ENCODE data around the gene PGK1. TPM values are rescaled to one million over a fixed set of nuclear protein-coding genes. Genes with fewer than 3 reads are reported as not detected.
A peak's percentile ranks its signal among the peaks of the same experiment; 100 is the strongest.
"Not testable (repeated sequence)": the region's sequence is repeated elsewhere in the genome, so short reads cannot be mapped to it uniquely, and the experiment has no call there.

PGK1 gene
- polyA plus RNA-seq (2013, experiment 1 of 4): 244 TPM
- 235 TPM for polyA plus RNA-seq (2013, experiment 2 of 4)
- polyA plus RNA-seq (2013, experiment 3 of 4): 188 TPM
- polyA plus RNA-seq (2013, experiment 4 of 4): 198 TPM

DNA sequence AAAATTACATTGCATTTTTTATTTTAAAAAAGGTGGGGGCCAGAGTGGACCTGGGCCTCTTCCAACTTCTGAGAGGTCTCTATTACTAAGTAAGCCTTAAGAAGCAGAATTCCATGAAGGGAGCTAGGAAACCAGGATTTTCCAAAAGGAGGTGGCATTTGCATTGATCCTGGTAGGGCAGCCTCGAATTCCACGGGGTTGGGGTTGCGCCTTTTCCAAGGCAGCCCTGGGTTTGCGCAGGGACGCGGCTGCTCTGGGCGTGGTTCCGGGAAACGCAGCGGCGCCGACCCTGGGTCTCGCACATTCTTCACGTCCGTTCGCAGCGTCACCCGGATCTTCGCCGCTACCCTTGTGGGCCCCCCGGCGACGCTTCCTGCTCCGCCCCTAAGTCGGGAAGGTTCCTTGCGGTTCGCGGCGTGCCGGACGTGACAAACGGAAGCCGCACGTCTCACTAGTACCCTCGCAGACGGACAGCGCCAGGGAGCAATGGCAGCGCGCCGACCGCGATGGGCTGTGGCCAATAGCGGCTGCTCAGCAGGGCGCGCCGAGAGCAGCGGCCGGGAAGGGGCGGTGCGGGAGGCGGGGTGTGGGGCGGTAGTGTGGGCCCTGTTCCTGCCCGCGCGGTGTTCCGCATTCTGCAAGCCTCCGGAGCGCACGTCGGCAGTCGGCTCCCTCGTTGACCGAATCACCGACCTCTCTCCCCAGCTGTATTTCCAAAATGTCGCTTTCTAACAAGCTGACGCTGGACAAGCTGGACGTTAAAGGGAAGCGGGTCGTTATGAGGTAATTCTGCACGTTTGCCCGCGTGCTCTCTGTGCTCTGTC lies at the start of gene PGK1:
Gene PGK1, plus strand, starts transcription at position 626 of the 824 bp plus-strand sequence. Its CDS starts 93 bp downstream, at position 719.
- Histone ChIP-seq H3K4me3 (ENCODE audit: insufficient read depth, low read depth, low read length) (peak within 1 kb of the TSS; percentile 67), H3K4me1 (ENCODE audit: control insufficient read depth, insufficient read depth, low read length) (no peaks in the 10 kb centered on the region), H3K9me3 (ENCODE audit: control insufficient read depth, low read length) (no peaks in the 10 kb centered on the region), H3K36me3 (ENCODE audit: control insufficient read depth, insufficient read depth, low read length) (no peaks in the 10 kb centered on the region), H3K27me3 (ENCODE audit: control insufficient read depth, insufficient read depth, low read length, poor library complexity, severe bottlenecking) (no peaks in the 10 kb centered on the region), H3K27ac (ENCODE audit: insufficient read depth, low read depth, low read length, poor library complexity, severe bottlenecking) (peak within 1 kb of the TSS; percentile 74)
- WGBS, 2 experiments: 0% methylated on average over 72 of the region's 72 CpGs

DNA sequence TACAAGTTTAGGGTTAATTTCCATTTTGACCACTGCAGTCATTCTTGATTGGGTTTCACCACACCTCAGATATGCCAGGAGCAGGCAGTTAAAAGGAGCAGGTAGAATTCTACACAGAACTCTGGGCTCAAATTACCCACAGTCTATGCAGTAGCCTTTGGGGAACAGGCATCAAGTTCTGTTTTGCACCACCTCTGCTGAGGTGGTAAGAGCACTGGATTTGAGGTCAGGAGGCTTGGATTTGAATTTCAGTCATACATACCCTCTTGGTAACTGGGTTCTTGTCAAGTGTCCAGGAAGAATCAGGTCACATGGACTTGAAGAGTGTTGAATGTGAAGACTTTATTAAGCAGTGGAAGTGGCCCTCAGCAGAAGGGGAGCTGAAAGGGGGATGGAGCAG lies 40.4 kb upstream of the PGK1 start:
- H3K4me1 ChIP-seq (ENCODE audit: control insufficient read depth, insufficient read depth, low read length): no peaks in the 10 kb centered on the region
- H3K36me3 ChIP-seq (ENCODE audit: control insufficient read depth, insufficient read depth, low read length): no peaks in the 10 kb centered on the region
- no peaks in the 10 kb centered on the region for H3K9me3 ChIP-seq (ENCODE audit: control insufficient read depth, low read length)
- H3K4me3 ChIP-seq (ENCODE audit: insufficient read depth, low read depth, low read length): no peak overlapping the region
- H3K27ac ChIP-seq (ENCODE audit: insufficient read depth, low read depth, low read length, poor library complexity, severe bottlenecking): no peak overlapping the region
- no peaks in the 10 kb centered on the region for H3K27me3 ChIP-seq (ENCODE audit: control insufficient read depth, insufficient read depth, low read length, poor library complexity, severe bottlenecking)

- Histone ChIP-seq H3K9me3 (ENCODE audit: control insufficient read depth, low read length) (no peaks in the 10 kb centered on the region), H3K27me3 (ENCODE audit: control insufficient read depth, insufficient read depth, low read length, poor library complexity, severe bottlenecking) (no peaks in the 10 kb centered on the region), H3K27ac (ENCODE audit: insufficient read depth, low read depth, low read length, poor library complexity, severe bottlenecking) (no peak overlapping the region), H3K4me3 (ENCODE audit: insufficient read depth, low read depth, low read length) (no peak overlapping the region), H3K36me3 (ENCODE audit: control insufficient read depth, insufficient read depth, low read length) (no peaks in the 10 kb centered on the region), H3K4me1 (ENCODE audit: control insufficient read depth, insufficient read depth, low read length) (no peaks in the 10 kb centered on the region)
- WGBS, 2 experiments: 93% methylated on average over 4 of the region's 4 CpGs
These were observed 39.9 kb upstream of the PGK1 start for GRCh38 chrX:78064152-78064551.

- H3K27ac ChIP-seq (ENCODE audit: insufficient read depth, low read depth, low read length, poor library complexity, severe bottlenecking); H3K4me3 ChIP-seq (ENCODE audit: insufficient read depth, low read depth, low read length); H3K9me3 ChIP-seq (ENCODE audit: control insufficient read depth, low read length); H3K27me3 ChIP-seq (ENCODE audit: control insufficient read depth, insufficient read depth, low read length, poor library complexity, severe bottlenecking); H3K36me3 ChIP-seq (ENCODE audit: control insufficient read depth, insufficient read depth, low read length); H3K4me1 ChIP-seq (ENCODE audit: control insufficient read depth, insufficient read depth, low read length): not testable (repeated sequence)
- 97 to 99% methylated on average over 5 to 6 of the region's 6 CpGs for WGBS, 2 experiments
These were observed 39.1 kb upstream of the PGK1 start for GRCh38 chrX:78064698-78065601.

DNA sequence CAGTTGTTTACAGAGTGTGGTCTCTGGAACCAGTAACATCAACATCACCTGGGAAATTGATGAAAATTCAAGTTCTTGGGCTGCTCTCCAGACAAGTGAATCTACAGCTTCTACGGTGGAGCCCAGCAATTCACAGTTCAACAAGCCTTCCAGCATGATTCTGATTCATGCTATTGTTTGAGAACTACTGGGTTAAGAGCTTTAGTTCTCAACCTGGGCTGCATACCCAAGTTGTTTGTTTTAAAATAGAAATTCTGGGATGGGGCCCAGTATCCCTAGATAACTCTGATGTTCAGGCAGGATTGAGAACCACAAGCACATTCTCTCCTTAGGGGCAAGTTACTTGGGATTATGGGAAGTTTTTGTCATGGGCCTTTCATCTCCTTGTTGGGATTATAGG lies 37.9 kb upstream of the PGK1 start:
- no peaks in the 10 kb centered on the region for H3K9me3 ChIP-seq (ENCODE audit: control insufficient read depth, low read length)
- H3K4me1 ChIP-seq (ENCODE audit: control insufficient read depth, insufficient read depth, low read length): no peaks in the 10 kb centered on the region
- H3K36me3 ChIP-seq (ENCODE audit: control insufficient read depth, insufficient read depth, low read length): no peaks in the 10 kb centered on the region
- no peak overlapping the region for H3K4me3 ChIP-seq (ENCODE audit: insufficient read depth, low read depth, low read length)
- no peak overlapping the region for H3K27ac ChIP-seq (ENCODE audit: insufficient read depth, low read depth, low read length, poor library complexity, severe bottlenecking)
- WGBS, 2 experiments: 94 to 100% methylated on average over 1 of the region's 1 CpG
- H3K27me3 ChIP-seq (ENCODE audit: control insufficient read depth, insufficient read depth, low read length, poor library complexity, severe bottlenecking): no peaks in the 10 kb centered on the region

- Histone ChIP-seq H3K27me3 (ENCODE audit: control insufficient read depth, insufficient read depth, low read length, poor library complexity, severe bottlenecking) (no peaks in the 10 kb centered on the region), H3K27ac (ENCODE audit: insufficient read depth, low read depth, low read length, poor library complexity, severe bottlenecking) (no peak overlapping the region), H3K9me3 (ENCODE audit: control insufficient read depth, low read length) (no peaks in the 10 kb centered on the region), H3K4me1 (ENCODE audit: control insufficient read depth, insufficient read depth, low read length) (no peaks in the 10 kb centered on the region), H3K36me3 (ENCODE audit: control insufficient read depth, insufficient read depth, low read length) (no peaks in the 10 kb centered on the region), H3K4me3 (ENCODE audit: insufficient read depth, low read depth, low read length) (no peak overlapping the region)
- 94% methylated on average over 2 to 3 of the region's 3 CpGs for WGBS, 2 experiments
These were observed 32.7 kb upstream of the PGK1 start for GRCh38 chrX:78071331-78071730.

DNA sequence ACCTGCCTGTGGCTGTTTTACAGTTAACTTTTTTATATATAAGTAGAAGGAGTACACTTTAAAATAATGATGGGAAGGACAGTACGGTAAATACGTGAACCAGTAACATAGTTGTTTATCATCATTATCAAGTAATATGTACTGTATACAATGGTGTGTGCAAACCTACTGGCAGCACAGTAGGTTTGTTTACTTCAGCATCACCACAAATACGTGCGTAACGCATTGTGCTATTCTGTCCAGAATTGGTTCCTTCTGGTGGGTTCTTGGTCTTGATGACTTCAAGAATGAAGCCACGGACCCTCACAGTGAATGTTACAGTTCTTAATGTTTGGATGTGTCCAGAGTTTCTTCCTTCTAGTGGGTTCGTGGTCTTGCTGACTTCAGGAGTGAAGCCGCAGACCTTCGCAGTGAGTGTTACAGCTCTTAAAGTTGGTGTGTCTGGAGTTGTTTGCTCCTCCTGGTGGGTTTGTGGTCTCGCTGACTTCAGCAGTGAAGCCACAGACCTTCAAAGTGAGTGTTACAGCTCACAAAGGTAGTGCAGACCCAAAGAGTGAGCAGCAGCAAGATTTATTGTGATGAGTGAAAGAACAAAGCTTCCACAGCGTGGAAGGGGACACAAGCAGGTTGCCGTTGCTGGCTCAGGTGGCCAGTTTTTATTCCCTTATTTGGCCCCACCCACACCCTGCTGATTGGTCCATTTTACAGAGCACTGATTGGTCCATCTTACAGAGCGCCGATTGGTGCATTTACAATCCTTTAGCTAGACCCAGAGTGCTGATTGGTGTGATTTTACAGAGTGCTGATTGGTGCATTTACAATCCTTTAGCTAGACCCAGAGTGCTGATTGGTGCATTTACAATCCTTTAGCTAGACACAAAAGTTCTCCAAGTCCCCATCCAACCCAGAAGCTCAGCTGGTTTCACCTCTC lies 30.6 kb upstream of the PGK1 start:
- H3K36me3 ChIP-seq (ENCODE audit: control insufficient read depth, insufficient read depth, low read length); H3K9me3 ChIP-seq (ENCODE audit: control insufficient read depth, low read length); H3K4me3 ChIP-seq (ENCODE audit: insufficient read depth, low read depth, low read length); H3K27ac ChIP-seq (ENCODE audit: insufficient read depth, low read depth, low read length, poor library complexity, severe bottlenecking); H3K27me3 ChIP-seq (ENCODE audit: control insufficient read depth, insufficient read depth, low read length, poor library complexity, severe bottlenecking); H3K4me1 ChIP-seq (ENCODE audit: control insufficient read depth, insufficient read depth, low read length): not testable (repeated sequence)
- WGBS, 2 experiments: 91 to 96% methylated on average over 12 of the region's 14 CpGs

DNA sequence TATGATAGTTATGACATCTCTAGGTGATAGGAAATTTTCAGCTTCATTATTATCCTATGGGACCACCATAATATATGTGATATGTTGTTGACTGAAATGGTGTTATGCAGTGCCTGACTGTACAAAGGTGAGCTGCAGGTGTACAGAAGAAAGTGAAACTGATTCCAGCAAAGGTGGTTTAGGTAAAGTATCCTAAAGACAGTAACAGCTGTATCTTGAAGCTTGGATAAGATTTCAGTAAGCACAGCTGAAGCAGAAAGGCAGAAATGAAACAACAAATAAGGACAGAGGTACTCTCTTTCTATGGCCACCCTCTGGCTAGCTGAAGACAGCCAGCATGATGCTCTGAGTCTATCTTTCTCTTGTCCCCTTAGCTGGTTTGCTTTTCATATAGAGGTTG lies 30.0 kb upstream of the PGK1 start:
- Histone ChIP-seq H3K27ac (ENCODE audit: insufficient read depth, low read depth, low read length, poor library complexity, severe bottlenecking) (no peak overlapping the region), H3K9me3 (ENCODE audit: control insufficient read depth, low read length) (no peaks in the 10 kb centered on the region), H3K4me1 (ENCODE audit: control insufficient read depth, insufficient read depth, low read length) (no peaks in the 10 kb centered on the region), H3K27me3 (ENCODE audit: control insufficient read depth, insufficient read depth, low read length, poor library complexity, severe bottlenecking) (no peaks in the 10 kb centered on the region), H3K36me3 (ENCODE audit: control insufficient read depth, insufficient read depth, low read length) (no peaks in the 10 kb centered on the region), H3K4me3 (ENCODE audit: insufficient read depth, low read depth, low read length) (no peak overlapping the region)

DNA sequence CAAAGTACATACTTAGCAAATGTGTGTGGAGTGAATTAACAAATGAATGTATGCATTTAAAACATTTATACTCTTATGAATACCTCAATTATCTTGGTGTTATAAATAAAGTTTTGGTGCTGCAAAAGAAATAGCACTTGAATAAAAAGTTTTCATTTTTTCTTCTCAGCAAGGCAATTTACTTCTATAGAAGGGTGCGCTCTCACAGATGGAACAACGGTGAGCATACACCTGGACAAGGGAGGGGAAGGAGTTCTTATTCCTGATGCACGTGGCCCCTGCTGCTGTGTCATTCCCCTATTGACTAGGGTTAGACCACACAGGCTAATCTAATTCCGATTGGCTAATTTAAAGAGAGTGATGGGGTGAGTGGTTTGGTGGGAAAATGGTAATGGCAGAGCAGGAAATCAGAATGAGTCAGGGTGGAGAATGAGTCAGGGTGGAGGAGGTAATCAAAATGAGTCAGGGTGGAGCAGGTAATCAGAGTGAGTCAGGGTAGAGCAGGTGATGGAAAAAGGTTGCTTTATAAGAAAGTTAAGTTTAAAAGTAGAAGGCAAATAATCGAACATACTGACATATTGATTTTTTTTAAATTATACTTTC lies 28.2 kb upstream of the PGK1 start:
- 88 to 98% methylated on average over 4 of the region's 5 CpGs for WGBS, 2 experiments
- Histone ChIP-seq H3K27me3 (ENCODE audit: control insufficient read depth, insufficient read depth, low read length, poor library complexity, severe bottlenecking) (no peaks in the 10 kb centered on the region), H3K4me3 (ENCODE audit: insufficient read depth, low read depth, low read length) (no peak overlapping the region), H3K27ac (ENCODE audit: insufficient read depth, low read depth, low read length, poor library complexity, severe bottlenecking) (no peak overlapping the region), H3K9me3 (ENCODE audit: control insufficient read depth, low read length) (no peaks in the 10 kb centered on the region), H3K36me3 (ENCODE audit: control insufficient read depth, insufficient read depth, low read length) (no peaks in the 10 kb centered on the region), H3K4me1 (ENCODE audit: control insufficient read depth, insufficient read depth, low read length) (no peaks in the 10 kb centered on the region)
